Erythroblast (primary cell): ENCODE measurements around the gene KDELR3.

Source experiments
- GATA1 ChIP-seq: IDR thresholded peaks from 2 replicates; pipeline ENCODE4 v1.6.1; 2011; ENCODE audit warnings: low read depth, mild to moderate bottlenecking, control low read depth, low read length, moderate library complexity
- POLR2A ChIP-seq: IDR thresholded peaks from 2 replicates; pipeline ENCODE4 v1.6.1; 2011; ENCODE audit warnings: mild to moderate bottlenecking, low read length

- no peak for TF ChIP-seq POLR2A
- TF ChIP-seq GATA1 = no peak
These were observed 44.1 kb upstream of the KDELR3 start for GRCh38 chr22:38423512-38424503.
